ENCODE results near the gene ZDHHC7.

Gene ZDHHC7

DNA sequence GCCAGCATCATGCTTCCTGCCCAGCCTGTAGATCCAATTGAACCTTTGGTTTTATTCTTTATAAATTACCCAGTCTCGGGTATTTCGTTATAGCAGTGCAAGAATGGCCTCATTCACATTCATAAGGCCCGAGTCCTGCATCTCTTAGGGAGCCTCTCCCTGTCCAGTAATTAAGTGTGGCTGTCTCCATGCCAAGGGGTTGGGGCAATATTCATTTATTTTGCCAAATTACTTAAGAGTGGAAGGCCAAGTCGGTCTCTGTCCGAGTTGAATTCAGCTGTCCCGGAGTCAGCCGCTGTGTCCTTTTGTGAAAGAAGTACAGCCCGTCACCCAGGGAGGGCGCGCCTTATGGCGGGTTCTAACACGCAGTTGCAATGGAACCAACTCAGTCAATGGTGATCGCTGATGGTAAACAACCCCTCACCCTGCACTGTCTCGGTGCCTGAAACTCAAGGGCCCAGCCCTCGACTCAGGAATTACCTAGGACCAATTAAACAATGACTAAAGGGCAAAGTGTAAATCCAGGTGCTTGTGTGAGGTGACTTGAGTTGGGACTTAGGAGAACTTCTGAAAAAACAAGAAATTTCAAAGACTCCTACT, 38.5 kb upstream of the ZDHHC7 start:
- no peaks in the 10 kb centered on the region for H3K9me3 ChIP-seq
- H3K4me3 ChIP-seq (ENCODE audit: low read depth, low read length): no peak overlapping the region
- H3K4me1 ChIP-seq: no peaks in the 10 kb centered on the region; the same call in 1 of the 2 replicates
- no peaks in the 10 kb centered on the region for H3K27me3 ChIP-seq
- TF ChIP-seq, protein P1, sequence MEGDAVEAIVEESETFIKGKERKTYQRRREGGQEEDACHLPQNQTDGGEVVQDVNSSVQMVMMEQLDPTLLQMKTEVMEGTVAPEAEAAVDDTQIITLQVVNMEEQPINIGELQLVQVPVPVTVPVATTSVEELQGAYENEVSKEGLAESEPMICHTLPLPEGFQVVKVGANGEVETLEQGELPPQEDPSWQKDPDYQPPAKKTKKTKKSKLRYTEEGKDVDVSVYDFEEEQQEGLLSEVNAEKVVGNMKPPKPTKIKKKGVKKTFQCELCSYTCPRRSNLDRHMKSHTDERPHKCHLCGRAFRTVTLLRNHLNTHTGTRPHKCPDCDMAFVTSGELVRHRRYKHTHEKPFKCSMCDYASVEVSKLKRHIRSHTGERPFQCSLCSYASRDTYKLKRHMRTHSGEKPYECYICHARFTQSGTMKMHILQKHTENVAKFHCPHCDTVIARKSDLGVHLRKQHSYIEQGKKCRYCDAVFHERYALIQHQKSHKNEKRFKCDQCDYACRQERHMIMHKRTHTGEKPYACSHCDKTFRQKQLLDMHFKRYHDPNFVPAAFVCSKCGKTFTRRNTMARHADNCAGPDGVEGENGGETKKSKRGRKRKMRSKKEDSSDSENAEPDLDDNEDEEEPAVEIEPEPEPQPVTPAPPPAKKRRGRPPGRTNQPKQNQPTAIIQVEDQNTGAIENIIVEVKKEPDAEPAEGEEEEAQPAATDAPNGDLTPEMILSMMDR (IDR thresholded peaks at IDR 0.05; ENCODE audit: low read depth, low read length): no peak
- no peak for DNase-seq
- no peaks in the 10 kb centered on the region for H3K36me3 ChIP-seq

DNA sequence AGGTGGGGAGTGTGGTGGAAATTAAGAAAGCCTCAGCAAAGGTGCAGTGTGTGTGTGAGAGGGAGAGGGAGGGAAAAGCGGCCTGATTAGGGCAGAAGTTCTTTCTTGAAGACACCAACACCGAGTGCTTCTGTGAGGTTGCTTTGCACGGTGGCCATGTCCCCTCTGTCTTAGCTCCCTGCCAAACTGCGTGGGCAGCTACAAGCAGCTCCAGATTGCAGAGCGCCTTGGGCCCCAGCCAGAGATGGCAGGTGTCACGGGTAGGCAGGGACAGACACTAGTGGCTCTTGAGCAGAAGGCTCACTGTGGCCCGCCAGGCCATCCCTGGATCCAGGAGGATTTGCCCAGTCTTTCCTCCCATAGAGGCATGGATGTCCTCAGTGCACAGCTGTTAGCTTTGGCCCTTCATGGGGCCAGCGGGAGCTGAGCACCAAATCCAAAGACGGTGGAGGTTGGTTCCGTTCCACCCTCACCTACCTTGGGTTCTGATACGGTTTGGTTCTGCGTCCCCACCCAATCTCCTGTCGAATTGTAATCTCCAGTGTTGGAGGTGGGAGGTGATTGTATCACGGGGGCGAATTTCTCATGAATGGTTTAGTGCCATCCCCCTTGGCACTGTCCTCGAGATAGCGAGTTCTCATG, 37.7 kb upstream of the ZDHHC7 start:
- DNase-seq: peak; percentile 58
- no peak overlapping the region for H3K4me3 ChIP-seq (ENCODE audit: low read depth, low read length)
- H3K9me3 ChIP-seq: no peaks in the 10 kb centered on the region
- H3K36me3 ChIP-seq: no peaks in the 10 kb centered on the region
- no peaks in the 10 kb centered on the region for H3K27me3 ChIP-seq
- H3K4me1 ChIP-seq: no peaks in the 10 kb centered on the region; the same call in 1 of the 2 replicates
- TF ChIP-seq, protein P1 (IDR thresholded peaks at IDR 0.05; ENCODE audit: low read depth, low read length): no peak

DNA sequence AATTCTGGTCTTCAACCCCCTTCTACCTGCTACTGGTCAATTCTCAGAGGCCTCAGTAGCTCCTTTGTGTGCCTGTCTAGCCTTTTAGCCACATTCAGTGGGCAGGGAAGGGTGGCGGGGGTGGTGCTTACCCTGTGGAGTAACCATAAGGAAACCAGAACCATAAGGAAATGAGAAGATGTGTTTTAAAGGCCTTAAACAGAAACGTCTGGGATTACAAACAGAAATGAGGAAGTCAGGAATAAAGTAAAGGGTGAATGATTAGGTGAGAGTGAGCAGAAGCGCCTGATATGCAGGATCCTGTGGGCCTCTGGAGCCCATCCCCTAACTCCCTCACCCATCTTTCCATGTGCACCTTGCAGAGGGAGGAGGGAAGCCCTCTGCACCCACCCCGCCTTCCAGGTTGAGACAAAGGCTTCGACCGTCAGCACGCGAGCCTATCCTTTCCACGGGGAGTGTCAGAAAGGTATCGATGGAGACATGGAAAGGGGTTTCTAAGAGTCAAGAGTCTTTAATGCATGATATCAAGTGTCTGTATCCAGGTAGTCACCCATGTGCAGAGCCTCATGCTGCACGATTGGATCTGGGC, 36.6 kb upstream of the ZDHHC7 start:
- Histone ChIP-seq H3K36me3 (no peaks in the 10 kb centered on the region), H3K27me3 (no peaks in the 10 kb centered on the region), H3K4me1 (no peaks in the 10 kb centered on the region; the same call in 1 of the 2 replicates), H3K4me3 (ENCODE audit: low read depth, low read length) (no peak overlapping the region), H3K9me3 (no peaks in the 10 kb centered on the region)
- TF ChIP-seq, protein P1 (IDR thresholded peaks at IDR 0.05; ENCODE audit: low read depth, low read length): no peak
- DNase-seq: no peak

DNA sequence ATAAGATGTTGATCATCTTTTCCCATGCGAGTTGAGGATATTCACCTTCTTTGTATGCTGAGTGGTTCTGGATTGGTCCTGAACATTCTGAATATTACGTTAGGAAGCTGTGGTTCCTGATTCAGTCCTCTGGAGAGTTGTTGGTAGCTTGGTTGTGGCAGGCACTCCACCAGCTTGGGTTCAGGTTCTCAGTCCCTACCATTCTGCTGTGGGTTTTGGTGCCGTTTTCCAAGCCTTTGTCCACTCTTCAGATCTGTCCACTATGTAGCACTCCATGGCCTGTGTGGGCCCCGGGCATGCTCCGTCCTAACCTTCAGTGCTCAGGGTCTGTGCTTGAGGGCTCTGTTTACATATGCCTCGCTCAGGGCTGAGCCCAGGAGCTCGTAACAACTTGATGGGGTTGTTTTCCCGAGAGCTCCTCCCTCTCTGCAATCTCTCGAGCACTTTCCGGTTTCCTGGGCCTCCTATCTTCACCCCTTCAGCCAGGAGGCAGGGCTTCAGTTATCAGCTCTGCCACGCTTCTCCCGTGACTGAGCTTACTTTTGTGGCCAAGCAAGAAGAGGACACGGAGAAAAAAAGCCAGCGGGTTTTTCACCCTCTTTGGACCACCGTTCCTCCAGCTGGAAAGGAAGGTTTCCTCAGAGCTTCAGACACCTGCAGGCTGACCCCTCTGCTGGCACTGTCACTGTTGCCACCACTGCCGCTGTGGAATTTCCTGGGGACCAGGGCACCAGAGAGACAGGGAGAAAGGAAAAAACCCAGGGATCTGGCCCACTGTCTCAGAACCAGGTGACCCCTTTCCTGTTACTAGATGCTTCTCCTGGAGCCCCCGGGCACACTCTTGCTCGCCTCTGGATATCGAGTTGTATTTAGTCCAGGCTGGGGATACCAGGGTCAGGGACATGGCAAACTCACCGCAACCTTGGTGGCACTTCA, 35.9 kb upstream of the ZDHHC7 start:
- DNase-seq: no peak
- no peaks in the 10 kb centered on the region for H3K36me3 ChIP-seq
- no peak overlapping the region for H3K4me3 ChIP-seq (ENCODE audit: low read depth, low read length)
- no peaks in the 10 kb centered on the region for H3K9me3 ChIP-seq
- TF ChIP-seq, protein P1 (IDR thresholded peaks at IDR 0.05; ENCODE audit: low read depth, low read length): no peak
- H3K27me3 ChIP-seq: no peaks in the 10 kb centered on the region
- H3K4me1 ChIP-seq: peaks cover 1% of the 10 kb centered on the region; the same call in 1 of the 2 replicates

DNA sequence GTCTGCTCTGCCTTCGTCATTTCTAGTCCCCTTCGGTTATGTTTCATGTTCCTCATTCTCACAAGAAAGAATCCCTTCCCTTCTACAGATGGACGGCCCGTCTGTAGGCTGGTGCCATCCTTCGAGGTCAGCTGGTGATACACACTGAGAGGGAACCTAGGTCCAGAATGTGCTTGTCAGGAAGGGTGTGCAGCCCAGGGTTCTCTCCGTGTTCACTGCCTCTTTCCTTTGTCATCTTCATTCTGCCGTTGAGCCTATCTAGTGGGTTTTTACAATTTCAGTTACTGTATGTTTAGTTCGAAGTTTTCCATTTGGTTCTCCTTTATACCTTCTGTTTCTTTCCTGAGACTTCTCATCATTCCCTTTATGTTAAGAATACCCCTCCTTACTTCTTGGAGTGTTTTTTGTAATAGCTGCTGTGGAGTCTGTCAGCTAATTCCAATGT, 35.2 kb upstream of the ZDHHC7 start:
- Histone ChIP-seq H3K9me3 (no peaks in the 10 kb centered on the region), H3K27me3 (no peaks in the 10 kb centered on the region), H3K4me1 (peaks cover 8% of the 10 kb centered on the region), H3K36me3 (no peaks in the 10 kb centered on the region), H3K4me3 (ENCODE audit: low read depth, low read length) (no peak overlapping the region)
- TF ChIP-seq, protein P1 (IDR thresholded peaks at IDR 0.05; ENCODE audit: low read depth, low read length): no peak
- DNase-seq: no peak

All from BE2C (cell line).